Adrenal gland (tissue), 12 donors: Measurements from ENCODE around the gene ATXN10. TPM values are rescaled to one million over a fixed set of nuclear protein-coding genes. Genes with fewer than 3 reads are reported as not detected.

Experiments used
- DNase-seq, 7 donors: peaks; one replicate each; pipeline ENCODE4 v3.0.0-alpha.2; 2019 to 2020
- H3K27ac ChIP-seq, 5 donors: fragments of 200-600 bp; sonication (generic) in 4 of 5; 1 replicate in 3 of 5; 2 replicates in 2 of 5; pipeline versions ENCODE4 v1.5.1 to v1.8.0; 2016 to 2020; ENCODE audit warnings: mild to moderate bottlenecking in 1 of 5
- H3K27me3 ChIP-seq: fragments of 200-600 bp; 2 replicates; pipeline ENCODE4 v1.8.0; 2021
- H3K36me3 ChIP-seq, 2 donors: fragments of 200-600 bp; replicated peaks in 1 of 2; 1 replicate in 1 of 2; 2 replicates in 1 of 2; pipeline versions ENCODE4 v1.5.1 to v1.8.0; 2018 to 2022
- H3K4me1 ChIP-seq, 2 donors: fragments of 200-600 bp; replicated peaks in 1 of 2; 1 replicate in 1 of 2; 2 replicates in 1 of 2; pipeline versions ENCODE4 v1.5.1 to v1.8.0; 2018 to 2021
- H3K4me3 ChIP-seq, 4 donors: fragments of 200-600 bp; sonication (generic) in 3 of 4; one replicate each; pipeline ENCODE4 v1.5.1; 2016 to 2018
- H3K9me3 ChIP-seq, 3 donors: fragments of 200-600 bp; sonication (generic) in 1 of 3; replicated peaks in 1 of 3; 1 replicate in 2 of 3; 2 replicates in 1 of 3; pipeline versions ENCODE4 v1.5.1 to v1.8.0; 2016 to 2021
- POLR2A ChIP-seq, 2 donors: fragments of 450-650 bp; IDR thresholded peaks; one replicate each; pipeline ENCODE4 v1.6.1; 2017; ENCODE audit warnings: antibody characterized with exemption in 2 of 2, mild to moderate bottlenecking in 2 of 2, moderate library complexity in 1 of 2
- WGBS, 4 donors: extraction: QIAGEN DNeasy Blood & Tissue Kit in 2 of 4; methylation state at CpG; one replicate each; pipeline versions ENCODE4 v1.1.5 to v1.1.7; 2013 to 2017; 5-methylcytosine and 5-hydroxymethylcytosine counted together
- intact Hi-C, 2 donors: fragments of 100-400 bp; cut with DNase I; formaldehyde crosslinking; loops; one replicate each; pipeline versions ENCODE4 v1.14.1 to v1.15.0; 2022 to 2023
- polyA plus RNA-seq, 3 donors: library from polyadenylated mRNA; stranded (reverse); fragments of 200-250 nt in 2 of 3; fragments of 350-450 nt in 1 of 3; fragmentation: Illumina TruSeq in 1 of 3; extraction: RNeasy Lipid Tissue Mini Kit (QIAGEN cat#74804) in 1 of 3; gene quantifications; one replicate each; pipeline ENCODE4 v1.2.3, GENCODE V29; 2013 to 2014
- total RNA-seq, 9 donors: library from RNA; depleted of rRNA in 4 of 9; stranded (reverse); fragments of >200 nt in 4 of 9; fragments of 120-200 nt in 1 of 9; fragmentation: NEBNext Ultra II Directional in 1 of 9; extraction: Animal tissue kit (Norgen Biotek cat#: 25700) in 1 of 9; gene quantifications; one replicate each; pipeline versions ENCODE4 v1.1.0 to v1.2.4, GENCODE V29; 2013 to 2023
- TF ChIP-seq, protein P1 (sequence below), 6 experiments: fragments of 450-650 bp in 4 of 6; fragments of 200-600 bp in 2 of 6; sonication (generic) in 1 of 6; IDR thresholded peaks; 1 replicate in 5 of 6; 2 replicates in 1 of 6; pipeline versions ENCODE4 v1.5.1 to v1.8.0; 2016 to 2021; ENCODE audit warnings: antibody characterized with exemption in 6 of 6, mild to moderate bottlenecking in 2 of 6, moderate library complexity in 1 of 6
- donor health status: healthy with polysubstance abuse.
- donor health status: Bipolar disorder and iron deficiency.
- donor health status: DM: yes; HTN: yes; CAD: no.
- donor health status: DM: no; HTN: no; CAD: no.
- donor health status: DM: no; HTN: no; CAD: no.
- donor health status: DM: yes; HTN: yes; CAD: no.

Gene ATXN10
- total and polyA plus RNA-seq, 12 donors: 21.2 to 306 (median 165) TPM

DNA sequence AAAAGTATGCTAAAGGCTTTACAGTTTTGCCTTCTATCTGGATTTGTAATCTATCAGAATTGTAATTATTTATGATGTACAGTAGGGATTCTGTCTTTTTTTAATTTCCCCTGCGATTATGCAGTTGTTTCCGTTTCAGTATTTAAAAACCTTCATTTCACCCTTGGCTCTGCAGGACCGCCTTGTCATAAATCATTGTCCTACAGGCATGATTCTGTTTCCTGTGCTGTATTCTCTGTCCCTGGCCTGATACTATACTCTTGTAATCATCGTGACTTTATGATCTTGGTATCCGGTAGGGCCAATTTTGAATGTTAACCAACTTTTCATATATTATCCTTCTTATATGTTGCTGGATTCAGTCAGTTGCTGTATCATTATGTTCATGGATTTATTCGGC, 151.7 kb downstream of the ATXN10 start:
- 38 to 52% (median 39%) methylated on average over 6 of the region's 6 CpGs for WGBS, 4 donors
- TF ChIP-seq, protein P1, sequence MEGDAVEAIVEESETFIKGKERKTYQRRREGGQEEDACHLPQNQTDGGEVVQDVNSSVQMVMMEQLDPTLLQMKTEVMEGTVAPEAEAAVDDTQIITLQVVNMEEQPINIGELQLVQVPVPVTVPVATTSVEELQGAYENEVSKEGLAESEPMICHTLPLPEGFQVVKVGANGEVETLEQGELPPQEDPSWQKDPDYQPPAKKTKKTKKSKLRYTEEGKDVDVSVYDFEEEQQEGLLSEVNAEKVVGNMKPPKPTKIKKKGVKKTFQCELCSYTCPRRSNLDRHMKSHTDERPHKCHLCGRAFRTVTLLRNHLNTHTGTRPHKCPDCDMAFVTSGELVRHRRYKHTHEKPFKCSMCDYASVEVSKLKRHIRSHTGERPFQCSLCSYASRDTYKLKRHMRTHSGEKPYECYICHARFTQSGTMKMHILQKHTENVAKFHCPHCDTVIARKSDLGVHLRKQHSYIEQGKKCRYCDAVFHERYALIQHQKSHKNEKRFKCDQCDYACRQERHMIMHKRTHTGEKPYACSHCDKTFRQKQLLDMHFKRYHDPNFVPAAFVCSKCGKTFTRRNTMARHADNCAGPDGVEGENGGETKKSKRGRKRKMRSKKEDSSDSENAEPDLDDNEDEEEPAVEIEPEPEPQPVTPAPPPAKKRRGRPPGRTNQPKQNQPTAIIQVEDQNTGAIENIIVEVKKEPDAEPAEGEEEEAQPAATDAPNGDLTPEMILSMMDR (IDR thresholded peaks at IDR 0.05): no peak
- no peak for TF ChIP-seq POLR2A (IDR thresholded peaks at IDR 0.05)
- no peak for DNase-seq
- Histone ChIP-seq H3K36me3 (no peaks in the 10 kb centered on the region), H3K27me3 (no peaks in the 10 kb centered on the region), H3K4me1 (peaks cover 5 to 6% of the 10 kb centered on the region in 2 donors), H3K27ac (no peak overlapping the region), H3K9me3 (no peaks in the 10 kb centered on the region), H3K4me3 (no peak overlapping the region)
- intact Hi-C loops: no loop called here

DNA sequence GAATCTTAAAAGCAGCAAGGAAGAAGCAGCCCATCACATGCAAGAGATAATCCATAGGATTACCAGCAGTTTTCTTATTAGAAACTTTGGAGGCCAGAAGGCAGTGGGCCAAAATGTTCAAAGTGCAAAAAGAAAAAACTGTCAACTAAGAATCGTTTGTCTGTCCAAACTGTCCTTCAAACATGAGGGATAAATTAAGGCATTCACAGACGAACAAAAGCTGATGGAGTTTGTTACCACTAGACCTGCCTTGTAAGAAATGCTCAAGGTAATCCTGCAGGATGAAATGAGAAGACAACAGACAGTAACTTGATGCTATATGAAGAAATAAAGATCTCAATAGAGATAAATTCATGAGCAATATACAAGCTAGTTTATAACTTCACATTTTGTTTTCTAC, 154.9 kb downstream of the ATXN10 start:
- Histone ChIP-seq H3K36me3 (no peaks in the 10 kb centered on the region), H3K4me1 (no peaks in the 10 kb centered on the region), H3K9me3 (no peaks in the 10 kb centered on the region), H3K4me3 (no peak overlapping the region), H3K27me3 (no peaks in the 10 kb centered on the region), H3K27ac (no peak overlapping the region)
- no peak for TF ChIP-seq POLR2A (IDR thresholded peaks at IDR 0.05)
- TF ChIP-seq, protein P1 (IDR thresholded peaks at IDR 0.05): no peak
- intact Hi-C loops: no loop called here
- 77 to 84% (median 81%) methylated on average over 2 of the region's 2 CpGs for WGBS, 4 donors
- DNase-seq: no peak

DNA sequence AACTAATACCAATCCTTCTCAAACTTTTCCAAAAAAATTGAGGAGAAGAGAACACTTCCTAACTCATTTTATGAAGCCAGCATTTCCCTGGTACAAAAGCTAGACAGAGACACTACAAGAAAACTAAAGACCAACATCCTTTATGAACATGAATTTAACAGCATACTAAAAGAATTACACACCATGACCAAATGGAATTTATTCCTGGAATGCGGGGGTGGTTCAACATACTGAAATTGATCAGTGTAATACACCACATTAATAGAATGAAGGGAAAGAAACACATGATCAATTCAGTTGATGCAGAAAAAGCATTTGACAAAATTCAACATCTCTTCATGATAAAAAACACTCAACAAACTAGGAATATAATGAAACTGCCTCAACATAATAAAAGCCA, 157.2 kb downstream of the ATXN10 start:
- H3K27ac ChIP-seq: no peak overlapping the region
- DNase-seq: no peak
- 97 to 100% (median 100%) methylated on average over 1 of the region's 1 CpG for WGBS, 4 donors
- no peaks in the 10 kb centered on the region for H3K4me1 ChIP-seq
- TF ChIP-seq, protein P1 (IDR thresholded peaks at IDR 0.05): no peak
- TF ChIP-seq POLR2A (IDR thresholded peaks at IDR 0.05): no peak
- no peaks in the 10 kb centered on the region for H3K9me3 ChIP-seq
- H3K27me3 ChIP-seq: no peaks in the 10 kb centered on the region
- intact Hi-C loops: no loop called here
- H3K36me3 ChIP-seq: no peaks in the 10 kb centered on the region
- H3K4me3 ChIP-seq: no peak overlapping the region

DNA sequence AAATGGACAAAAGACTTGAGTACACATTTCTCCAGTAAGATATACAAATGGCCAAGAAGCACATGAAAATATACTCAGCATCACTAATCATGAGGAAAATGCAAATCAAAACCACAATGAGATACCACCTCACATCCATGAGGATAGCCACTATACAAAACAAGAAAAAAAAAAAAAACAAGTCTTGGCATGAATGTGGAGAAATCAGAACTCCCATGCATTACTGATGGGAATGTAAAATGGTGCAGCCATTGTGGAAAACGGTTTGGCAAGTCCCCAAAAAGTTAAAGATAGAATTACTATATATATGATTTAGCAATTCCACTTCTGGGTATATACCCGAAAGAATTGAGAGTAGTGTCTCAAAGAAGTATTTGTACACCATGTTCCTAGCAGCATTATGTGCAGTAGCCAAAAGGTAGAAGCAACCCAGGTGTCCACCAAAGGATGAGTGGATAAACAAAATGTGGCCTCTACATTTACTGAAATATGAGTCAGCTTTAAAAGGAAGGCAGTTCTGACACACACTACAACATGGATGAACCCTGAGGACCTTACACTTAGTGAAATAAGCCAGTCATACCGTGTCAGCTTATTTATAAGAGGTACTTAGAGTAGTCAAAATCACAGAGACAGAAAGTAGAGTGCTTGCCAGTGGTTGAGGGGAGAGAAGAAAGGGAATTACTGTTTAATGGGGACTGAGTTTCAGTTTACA, 159.1 kb downstream of the ATXN10 start:
- intact Hi-C loops: loop anchor here in 1 of 2 donors (10.0 kb wide), 1 partner anchor 186 kb away; no protein-coding TSS in a partner anchor
- no peak for DNase-seq
- Histone ChIP-seq H3K4me3 (no peak overlapping the region), H3K36me3 (no peaks in the 10 kb centered on the region), H3K9me3 (no peaks in the 10 kb centered on the region), H3K27ac (no peak overlapping the region), H3K4me1 (no peaks in the 10 kb centered on the region), H3K27me3 (no peaks in the 10 kb centered on the region)
- TF ChIP-seq, protein P1 (IDR thresholded peaks at IDR 0.05): no peak
- TF ChIP-seq POLR2A (IDR thresholded peaks at IDR 0.05): no peak
- WGBS, 4 donors: 77 to 90% (median 89%) methylated on average over 3 of the region's 3 CpGs
